Measurements from ENCODE around the gene CHRDL2. TPM values are rescaled to one million over a fixed set of nuclear protein-coding genes. Genes with fewer than 3 reads are reported as not detected.

CHRDL2 gene
- total and polyA plus RNA-seq, 2 of the 13 experiments (the other 11 are each of a cell fraction or from before 2014, with no cell fraction given): 0.04 TPM; not detected in 1

- TF ChIP-seq MAFK (conservative IDR thresholded peaks at IDR 0.05 in 1 of 2, IDR thresholded peaks at IDR 0.05 in 1 of 2; ENCODE audit: low read length in 2 of 2) (no peak), SP1 (IDR thresholded peaks at IDR 0.05) (no peak), SP1 (CRISPR knock-in tag; IDR thresholded peaks at IDR 0.05) (no peak), ZNF629 (CRISPR knock-in tag; conservative IDR thresholded peaks at IDR 0.05) (peak; percentile 81)
- ChIA-PET CTCF (ENCODE audit: low intra/inter-chr PET ratio, low total read pairs) (no interaction called here), POLR2A (no interaction called here)
- Histone ChIP-seq H3K9ac (ENCODE audit: insufficient read depth, low read depth, low read length) (no peak overlapping the region), H3K79me2 (ENCODE audit: insufficient read depth, low read length) (no peaks in the 10 kb centered on the region), H2AFZ (ENCODE audit: low read length) (no peak overlapping the region), H3K27me3 (ENCODE audit: control insufficient read depth in 1 of 2, insufficient read depth in 2 of 2, low read length in 2 of 2) (peaks cover 1 to 4% of the 10 kb centered on the region in 2 experiments; a peak in 2 of 5 replicates), H3K27ac (ENCODE audit: extremely low read length, insufficient read depth, low read length) (no peak overlapping the region), H3K9me3 (ENCODE audit: low read length) (no peaks in the 10 kb centered on the region), H4K20me1 (ENCODE audit: insufficient read depth, low read length) (no peaks in the 10 kb centered on the region), H3K4me1 (ENCODE audit: insufficient read depth, low read length) (no peaks in the 10 kb centered on the region), H3K4me2 (ENCODE audit: low read depth, low read length) (peak overlapping the region; percentile 51), H3K4me3 (replicated peaks in 1 of 3; ENCODE audit: insufficient read depth in 1 of 3, low read depth in 2 of 3, low read length in 3 of 3) (peak overlapping the region in 1 of 3 experiments; percentile 59; a peak in 1 of 6 replicates), H3K36me3 (replicated peaks in 1 of 2; ENCODE audit: control insufficient read depth in 1 of 2, insufficient read depth in 2 of 2, low read length in 2 of 2) (no peaks in the 10 kb centered on the region)
- 71% methylated on average over 14 of the region's 14 CpGs for WGBS (ENCODE audit: low lambda C conversion rate)
- intact Hi-C loops (cut with micrococcal nuclease; ENCODE audit: unreplicated experiment): no loop called here
- DNase-seq (ENCODE audit: low spot score): no peak
- no peak for ATAC-seq
- in situ Hi-C loops (cut with HindIII; ENCODE audit: extremely low pct_ligation_motif_present, low pct_unique_long_range_greater_than_20kb): no loop called here
- FAIRE-seq: no peak
- no TSS peak for BruUV-seq (replicated peaks)
These were observed 48.4 kb downstream of the CHRDL2 start for GRCh38 chr11:74682731-74683278.

GRCh38 chr11:74681686-74682651, 49.3 kb downstream of the CHRDL2 start:
- ATAC-seq (no peak; the same call in 1 of the 3 replicates), FAIRE-seq (no peak), DNase-seq (ENCODE audit: low spot score) (no peak)
- H2AFZ ChIP-seq (ENCODE audit: low read length): no peak overlapping the region
- 51% methylated on average over 8 of the region's 12 CpGs for WGBS (ENCODE audit: low lambda C conversion rate)
- H3K9ac ChIP-seq (ENCODE audit: insufficient read depth, low read depth, low read length): no peak overlapping the region
- peaks cover 1 to 4% of the 10 kb centered on the region in 2 experiments; a peak in 2 of 5 replicates for H3K27me3 ChIP-seq (ENCODE audit: control insufficient read depth in 1 of 2, insufficient read depth in 2 of 2, low read length in 2 of 2)
- H3K36me3 ChIP-seq (replicated peaks in 1 of 2; ENCODE audit: control insufficient read depth in 1 of 2, insufficient read depth in 2 of 2, low read length in 2 of 2): no peaks in the 10 kb centered on the region
- H3K79me2 ChIP-seq (ENCODE audit: insufficient read depth, low read length): no peaks in the 10 kb centered on the region
- H3K4me2 ChIP-seq (ENCODE audit: low read depth, low read length): no peak overlapping the region
- POLR2A ChIA-PET: no interaction called here
- H4K20me1 ChIP-seq (ENCODE audit: insufficient read depth, low read length): no peaks in the 10 kb centered on the region
- TF ChIP-seq FOSL2 (CRISPR knock-in tag; IDR thresholded peaks at IDR 0.05): no peak
- TF ChIP-seq TEF (CRISPR knock-in tag; IDR thresholded peaks at IDR 0.05): no peak
- TF ChIP-seq FOXA3 (CRISPR knock-in tag; IDR thresholded peaks at IDR 0.05): no peak
- TF ChIP-seq MXD1 (CRISPR knock-in tag; IDR thresholded peaks at IDR 0.05): no peak
- no peak for TF ChIP-seq ZBTB20 (CRISPR knock-in tag; IDR thresholded peaks at IDR 0.05; ENCODE audit: borderline replicate concordance, low read depth)
- BruUV-seq (replicated peaks): no TSS peak
- intact Hi-C loops (cut with micrococcal nuclease; ENCODE audit: unreplicated experiment): no loop called here
- in situ Hi-C loops (cut with HindIII; ENCODE audit: extremely low pct_ligation_motif_present, low pct_unique_long_range_greater_than_20kb): no loop called here
- H3K4me3 ChIP-seq (replicated peaks in 1 of 3; ENCODE audit: insufficient read depth in 1 of 3, low read depth in 2 of 3, low read length in 3 of 3): no peak overlapping the region
- H3K4me1 ChIP-seq (ENCODE audit: insufficient read depth, low read length): no peaks in the 10 kb centered on the region
- no peak overlapping the region for H3K27ac ChIP-seq (ENCODE audit: extremely low read length, insufficient read depth, low read length)
- no peaks in the 10 kb centered on the region for H3K9me3 ChIP-seq (ENCODE audit: low read length)
- CTCF ChIA-PET (ENCODE audit: low intra/inter-chr PET ratio, low total read pairs): no interaction called here
